ENCODE data around the gene COL23A1. TPM values are rescaled to one million over a fixed set of nuclear protein-coding genes. Genes with fewer than 3 reads are reported as not detected.

Gene COL23A1
- total and polyA plus RNA-seq, 8 donors: 0.06 to 0.68 (median 0.33) TPM; not detected in 2

DNA sequence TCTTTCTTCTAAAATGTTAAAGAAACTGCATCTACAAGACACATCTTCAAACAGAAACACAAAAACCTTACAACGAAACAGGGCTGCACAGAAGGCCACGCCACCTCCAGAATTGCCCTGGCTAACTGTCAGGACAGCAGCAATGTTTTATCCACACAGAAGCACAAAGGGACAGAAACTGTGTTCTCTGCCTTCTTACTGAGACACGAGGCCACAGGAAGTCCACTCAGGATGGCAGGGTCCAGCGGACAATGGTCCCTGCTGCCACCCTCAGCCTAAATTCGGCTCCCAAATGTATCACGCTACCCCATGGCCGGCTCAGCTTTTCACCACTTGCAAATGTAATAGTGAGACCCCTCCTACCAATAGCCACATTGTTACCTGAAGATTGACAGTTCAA, 197.8 kb downstream of the COL23A1 start:
- no peak overlapping the region for H3K4me3 ChIP-seq
- intact Hi-C loops (cut with DNase I): no loop called here
- H3K9me3 ChIP-seq: no peaks in the 10 kb centered on the region
- WGBS, 2 donors: 64 to 76% methylated on average over 7 of the region's 7 CpGs
- H3K4me1 ChIP-seq: no peaks in the 10 kb centered on the region
- no peak for ATAC-seq
- DNase-seq: peak in 1 of 6 donors; percentile 11
- TF ChIP-seq CTCF (IDR thresholded peaks at IDR 0.05): no peak
- no peak overlapping the region for H3K27ac ChIP-seq
- FAIRE-seq: no peak
- no peaks in the 10 kb centered on the region for H3K36me3 ChIP-seq
- no peaks in the 10 kb centered on the region for H3K27me3 ChIP-seq

DNA sequence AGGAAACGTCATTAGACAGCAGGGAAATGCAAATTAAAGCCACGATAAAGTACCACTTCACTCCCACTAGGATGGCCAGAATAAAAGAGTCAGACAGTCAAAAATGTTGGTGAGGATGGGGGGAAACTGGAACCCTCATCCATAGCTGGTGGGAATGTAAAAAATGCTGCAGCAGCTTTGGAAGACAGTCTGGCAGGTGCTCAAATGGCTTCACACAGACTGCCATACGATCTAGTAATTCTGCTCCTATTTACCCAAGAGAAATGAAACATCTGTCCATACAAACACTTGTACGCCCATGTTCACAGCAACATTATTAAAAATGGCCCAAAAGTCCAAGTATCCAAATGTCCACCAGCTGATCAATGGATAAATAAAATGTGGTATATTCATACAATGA, 198.7 kb downstream of the COL23A1 start:
- Histone ChIP-seq H3K27me3 (no peaks in the 10 kb centered on the region), H3K36me3 (no peaks in the 10 kb centered on the region), H3K27ac (no peak overlapping the region), H3K4me3 (no peak overlapping the region), H3K4me1 (no peaks in the 10 kb centered on the region), H3K9me3 (no peaks in the 10 kb centered on the region)
- intact Hi-C loops (cut with DNase I): no loop called here
- 26 to 28% methylated on average over 4 of the region's 4 CpGs for WGBS, 2 donors
- no peak for ATAC-seq
- TF ChIP-seq CTCF (IDR thresholded peaks at IDR 0.05): no peak
- no peak for FAIRE-seq
- no peak for DNase-seq

GRCh38 chr5:178389796-178390195, 200.4 kb downstream of the COL23A1 start:
- DNase-seq (no peak), ATAC-seq (no peak), FAIRE-seq (no peak)
- TF ChIP-seq CTCF (IDR thresholded peaks at IDR 0.05): no peak
- intact Hi-C loops (cut with DNase I): no loop called here
- no peak overlapping the region for H3K4me3 ChIP-seq
- WGBS, 2 donors: 58 to 73% methylated on average over 12 of the region's 12 CpGs
- no peaks in the 10 kb centered on the region for H3K36me3 ChIP-seq
- H3K27ac ChIP-seq: no peak overlapping the region
- no peaks in the 10 kb centered on the region for H3K4me1 ChIP-seq
- H3K27me3 ChIP-seq: no peaks in the 10 kb centered on the region
- no peaks in the 10 kb centered on the region for H3K9me3 ChIP-seq

DNA sequence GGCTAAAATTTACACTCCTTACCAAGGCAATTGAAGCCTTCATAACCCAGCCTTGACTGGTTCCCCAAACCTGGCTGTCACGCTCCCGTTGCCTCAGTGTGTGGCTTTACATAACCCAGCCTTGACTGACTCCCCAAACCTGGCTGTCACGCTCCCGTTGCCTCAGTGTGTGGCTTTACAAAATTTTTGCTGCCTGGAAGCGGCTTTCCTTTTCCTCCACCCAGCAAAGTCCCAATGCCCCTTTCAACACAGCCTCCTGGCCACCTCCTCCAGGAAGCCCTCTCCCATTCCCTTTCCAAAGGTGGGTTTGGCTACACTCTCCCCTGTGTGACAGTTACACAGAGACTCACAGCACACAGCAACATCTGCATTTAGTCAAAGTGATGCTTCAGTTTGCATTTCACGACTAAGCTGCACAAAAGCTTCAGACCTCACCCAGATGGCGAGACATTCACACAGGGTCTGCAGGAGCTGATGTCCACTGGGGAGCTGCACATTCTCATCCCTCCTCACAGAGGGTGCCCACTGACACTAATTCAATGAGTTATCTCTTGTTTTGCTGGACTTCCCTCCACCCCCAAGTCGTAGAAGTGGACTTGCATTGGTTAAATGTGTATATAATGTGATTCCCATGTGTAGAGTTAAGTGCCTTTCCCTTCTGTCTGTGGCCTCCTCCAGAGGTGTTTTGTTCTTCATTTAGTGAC, 201.0 kb downstream of the COL23A1 start:
- no peaks in the 10 kb centered on the region for H3K4me1 ChIP-seq
- ATAC-seq: no peak
- no peaks in the 10 kb centered on the region for H3K27me3 ChIP-seq
- no peak for TF ChIP-seq CTCF (IDR thresholded peaks at IDR 0.05)
- H3K4me3 ChIP-seq: no peak overlapping the region
- FAIRE-seq: no peak
- no peaks in the 10 kb centered on the region for H3K36me3 ChIP-seq
- H3K27ac ChIP-seq: no peak overlapping the region
- no peaks in the 10 kb centered on the region for H3K9me3 ChIP-seq
- 66 to 77% methylated on average over 8 of the region's 8 CpGs for WGBS, 2 donors
- intact Hi-C loops (cut with DNase I): no loop called here
- DNase-seq: no peak

GRCh38 chr5:178388386-178389025, 201.7 kb downstream of the COL23A1 start:
- Histone ChIP-seq H3K9me3 (no peaks in the 10 kb centered on the region), H3K4me1 (no peaks in the 10 kb centered on the region), H3K4me3 (no peak overlapping the region), H3K27me3 (no peaks in the 10 kb centered on the region), H3K36me3 (no peaks in the 10 kb centered on the region), H3K27ac (no peak overlapping the region)
- intact Hi-C loops (cut with DNase I): no loop called here
- 53 to 65% methylated on average over 8 of the region's 8 CpGs for WGBS, 2 donors
- no peak for DNase-seq
- FAIRE-seq: no peak
- peak in 1 of 4 donors; percentile 60 for ATAC-seq
- no peak for TF ChIP-seq CTCF (IDR thresholded peaks at IDR 0.05)
